ENCODE measurements around the gene NCAM1. TPM values are rescaled to one million over a fixed set of nuclear protein-coding genes. Genes with fewer than 3 reads are reported as not detected.

The NCAM1 gene
- total and polyA plus RNA-seq, 2 experiments from 2014 or later: 0.76 to 1.6 TPM

DNA sequence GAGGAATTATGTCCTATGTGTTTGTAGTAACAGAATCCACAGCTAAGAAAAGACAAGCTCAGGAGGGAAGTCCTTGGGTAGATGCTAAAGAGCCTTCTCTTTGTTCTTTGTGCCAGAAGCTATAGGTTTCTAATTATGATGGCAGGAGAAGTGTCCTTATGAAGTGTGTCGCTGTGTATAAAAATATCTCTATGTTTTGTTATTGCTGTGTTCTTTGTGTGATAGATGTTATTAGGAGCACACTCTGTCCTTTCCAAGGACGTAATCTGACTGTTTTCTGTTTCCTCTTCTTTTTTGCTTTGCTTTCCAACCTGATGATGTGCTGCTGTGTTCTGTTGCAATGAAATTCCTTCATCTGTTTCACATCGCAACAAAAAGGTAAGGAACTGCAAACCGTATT, 171.9 kb downstream of the NCAM1 start:
- peaks cover 2% of the 10 kb centered on the region; the same call in 2 of the 3 replicates for H3K4me1 Mint-ChIP-seq
- Histone ChIP-seq H3K36me3 (ENCODE audit: insufficient read depth) (no peaks in the 10 kb centered on the region), H3K4me2 (no peak overlapping the region), H3K9me2 (ENCODE audit: insufficient read depth) (no peaks in the 10 kb centered on the region), H3K4me1 (ENCODE audit: insufficient read depth) (no peaks in the 10 kb centered on the region), H3K79me2 (replicated peaks; ENCODE audit: insufficient read depth) (no peaks in the 10 kb centered on the region), H3K4me3 (no peak overlapping the region), H4K20me1 (replicated peaks; ENCODE audit: insufficient read depth) (no peaks in the 10 kb centered on the region), H3F3A (replicated peaks; ENCODE audit: low read depth) (no peaks in the 10 kb centered on the region), H2AFZ (no peak overlapping the region), H3K27ac (ENCODE audit: low read depth) (no peak overlapping the region), H3K27me3 (ENCODE audit: insufficient read depth) (no peaks in the 10 kb centered on the region)
- H3K27me3 Mint-ChIP-seq (ENCODE audit: insufficient read depth, low read depth, poor library complexity): no peaks in the 10 kb centered on the region
- TF ChIP-seq NANOG (IDR thresholded peaks at IDR 0.05; ENCODE audit: borderline replicate concordance) (no peak), JUNB (IDR thresholded peaks at IDR 0.05; ENCODE audit: unreplicated experiment) (no peak), CTCF (conservative IDR thresholded peaks at IDR 0.05; ENCODE audit: low read depth in 2 of 2) (no peak), ZNF114 (CRISPR knock-in tag; IDR thresholded peaks at IDR 0.05) (no peak), ETS1 (IDR thresholded peaks at IDR 0.05) (no peak), EZH2phosphoT487 (IDR thresholded peaks at IDR 0.05; ENCODE audit: unreplicated experiment) (no peak), ZNF331 (CRISPR knock-in tag; IDR thresholded peaks at IDR 0.05; ENCODE audit: low read depth) (no peak), REST (IDR thresholded peaks at IDR 0.05; ENCODE audit: unreplicated experiment) (no peak)
- TF ChIP-seq, protein P1, sequence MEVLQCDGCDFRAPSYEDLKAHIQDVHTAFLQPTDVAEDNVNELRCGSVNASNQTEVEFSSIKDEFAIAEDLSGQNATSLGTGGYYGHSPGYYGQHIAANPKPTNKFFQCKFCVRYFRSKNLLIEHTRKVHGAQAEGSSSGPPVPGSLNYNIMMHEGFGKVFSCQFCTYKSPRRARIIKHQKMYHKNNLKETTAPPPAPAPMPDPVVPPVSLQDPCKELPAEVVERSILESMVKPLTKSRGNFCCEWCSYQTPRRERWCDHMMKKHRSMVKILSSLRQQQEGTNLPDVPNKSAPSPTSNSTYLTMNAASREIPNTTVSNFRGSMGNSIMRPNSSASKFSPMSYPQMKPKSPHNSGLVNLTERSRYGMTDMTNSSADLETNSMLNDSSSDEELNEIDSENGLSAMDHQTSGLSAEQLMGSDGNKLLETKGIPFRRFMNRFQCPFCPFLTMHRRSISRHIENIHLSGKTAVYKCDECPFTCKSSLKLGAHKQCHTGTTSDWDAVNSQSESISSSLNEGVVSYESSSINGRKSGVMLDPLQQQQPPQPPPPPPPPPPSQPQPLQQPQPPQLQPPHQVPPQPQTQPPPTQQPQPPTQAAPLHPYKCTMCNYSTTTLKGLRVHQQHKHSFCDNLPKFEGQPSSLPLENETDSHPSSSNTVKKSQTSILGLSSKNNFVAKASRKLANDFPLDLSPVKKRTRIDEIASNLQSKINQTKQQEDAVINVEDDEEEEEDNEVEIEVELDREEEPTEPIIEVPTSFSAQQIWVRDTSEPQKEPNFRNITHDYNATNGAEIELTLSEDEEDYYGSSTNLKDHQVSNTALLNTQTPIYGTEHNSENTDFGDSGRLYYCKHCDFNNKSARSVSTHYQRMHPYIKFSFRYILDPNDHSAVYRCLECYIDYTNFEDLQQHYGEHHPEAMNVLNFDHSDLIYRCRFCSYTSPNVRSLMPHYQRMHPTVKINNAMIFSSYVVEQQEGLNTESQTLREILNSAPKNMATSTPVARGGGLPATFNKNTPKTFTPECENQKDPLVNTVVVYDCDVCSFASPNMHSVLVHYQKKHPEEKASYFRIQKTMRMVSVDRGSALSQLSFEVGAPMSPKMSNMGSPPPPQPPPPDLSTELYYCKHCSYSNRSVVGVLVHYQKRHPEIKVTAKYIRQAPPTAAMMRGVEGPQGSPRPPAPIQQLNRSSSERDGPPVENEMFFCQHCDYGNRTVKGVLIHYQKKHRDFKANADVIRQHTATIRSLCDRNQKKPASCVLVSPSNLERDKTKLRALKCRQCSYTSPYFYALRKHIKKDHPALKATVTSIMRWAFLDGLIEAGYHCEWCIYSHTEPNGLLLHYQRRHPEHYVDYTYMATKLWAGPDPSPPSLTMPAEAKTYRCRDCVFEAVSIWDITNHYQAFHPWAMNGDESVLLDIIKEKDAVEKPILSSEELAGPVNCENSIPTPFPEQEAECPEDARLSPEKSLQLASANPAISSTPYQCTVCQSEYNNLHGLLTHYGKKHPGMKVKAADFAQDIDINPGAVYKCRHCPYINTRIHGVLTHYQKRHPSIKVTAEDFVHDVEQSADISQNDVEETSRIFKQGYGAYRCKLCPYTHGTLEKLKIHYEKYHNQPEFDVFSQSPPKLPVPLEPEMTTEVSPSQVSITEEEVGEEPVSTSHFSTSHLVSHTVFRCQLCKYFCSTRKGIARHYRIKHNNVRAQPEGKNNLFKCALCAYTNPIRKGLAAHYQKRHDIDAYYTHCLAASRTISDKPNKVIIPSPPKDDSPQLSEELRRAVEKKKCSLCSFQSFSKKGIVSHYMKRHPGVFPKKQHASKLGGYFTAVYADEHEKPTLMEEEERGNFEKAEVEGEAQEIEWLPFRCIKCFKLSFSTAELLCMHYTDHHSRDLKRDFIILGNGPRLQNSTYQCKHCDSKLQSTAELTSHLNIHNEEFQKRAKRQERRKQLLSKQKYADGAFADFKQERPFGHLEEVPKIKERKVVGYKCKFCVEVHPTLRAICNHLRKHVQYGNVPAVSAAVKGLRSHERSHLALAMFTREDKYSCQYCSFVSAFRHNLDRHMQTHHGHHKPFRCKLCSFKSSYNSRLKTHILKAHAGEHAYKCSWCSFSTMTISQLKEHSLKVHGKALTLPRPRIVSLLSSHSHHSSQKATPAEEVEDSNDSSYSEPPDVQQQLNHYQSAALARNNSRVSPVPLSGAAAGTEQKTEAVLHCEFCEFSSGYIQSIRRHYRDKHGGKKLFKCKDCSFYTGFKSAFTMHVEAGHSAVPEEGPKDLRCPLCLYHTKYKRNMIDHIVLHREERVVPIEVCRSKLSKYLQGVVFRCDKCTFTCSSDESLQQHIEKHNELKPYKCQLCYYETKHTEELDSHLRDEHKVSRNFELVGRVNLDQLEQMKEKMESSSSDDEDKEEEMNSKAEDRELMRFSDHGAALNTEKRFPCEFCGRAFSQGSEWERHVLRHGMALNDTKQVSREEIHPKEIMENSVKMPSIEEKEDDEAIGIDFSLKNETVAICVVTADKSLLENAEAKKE (CRISPR knock-in tag; IDR thresholded peaks at IDR 0.05): no peak
- H3K9me3 Mint-ChIP-seq: no peaks in the 10 kb centered on the region
- no peak overlapping the region for H3K27ac Mint-ChIP-seq
- no peak for ATAC-seq
- H3K4me3 Mint-ChIP-seq: no peak overlapping the region
- DNase-seq (ENCODE audit: low spot score): no peak
- no peaks in the 10 kb centered on the region for H3K36me3 Mint-ChIP-seq (ENCODE audit: low read depth)
